ENCODE measurements around the gene PPP1R1B. TPM values are rescaled to one million over a fixed set of nuclear protein-coding genes. Genes with fewer than 3 reads are reported as not detected.

PPP1R1B gene
- total and polyA plus RNA-seq, 12 donors, result 0.32 to 58.0 (median 13.0) TPM; not detected in 1

DNA sequence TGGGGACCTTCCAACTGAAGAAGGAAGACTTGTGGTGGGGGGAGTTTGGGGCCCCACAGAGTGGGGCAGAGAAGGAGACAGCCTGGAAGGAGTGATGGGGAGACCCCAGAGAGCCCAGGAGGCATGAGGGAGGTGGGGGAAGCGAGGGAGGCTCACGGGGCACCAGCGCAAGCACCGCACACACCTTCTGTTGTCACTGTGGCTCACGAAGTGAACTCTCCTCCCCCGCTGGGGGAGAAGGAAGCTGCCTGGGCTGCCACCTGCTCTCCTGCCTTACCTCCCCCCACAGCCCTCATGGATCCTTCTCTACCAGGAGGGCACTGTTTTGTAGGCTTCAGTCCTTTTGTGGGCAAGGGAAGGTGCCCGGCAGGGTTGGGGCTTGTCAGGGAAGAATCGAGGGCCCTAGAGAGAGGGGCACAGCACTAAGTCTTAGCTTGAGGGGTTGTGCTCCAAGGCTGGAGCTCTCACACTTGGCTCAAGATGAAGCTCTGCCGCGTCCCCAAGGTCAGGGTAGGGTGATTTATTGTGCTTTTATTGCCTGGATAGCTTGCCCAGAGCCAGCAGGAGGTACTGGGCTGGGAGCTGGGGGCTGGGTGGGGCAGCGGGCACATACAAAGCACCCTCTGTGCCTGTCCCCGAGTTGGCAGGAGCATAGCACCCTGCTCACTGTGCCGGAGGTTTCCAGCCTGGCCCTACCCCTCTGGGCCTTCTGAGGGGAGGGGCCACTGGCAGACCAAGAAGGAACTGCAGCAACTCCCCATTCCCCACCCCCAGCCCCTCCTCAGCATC, 5.6 kb downstream of the PPP1R1B start:
- TF ChIP-seq CTCF (IDR thresholded peaks at IDR 0.05), result no peak
- TF ChIP-seq POLR2A (IDR thresholded peaks at IDR 0.05), result no peak
- peak in 2 of 7 donors; percentile 37 to 44 for DNase-seq
- Histone ChIP-seq H3K4me1 (replicated peaks in 1 of 2) (peaks cover 17 to 40% of the 10 kb centered on the region in 2 donors), H3K27ac (peak overlapping the region in 1 of 5 donors; percentile 8), H3K9me3 (replicated peaks in 1 of 3) (no peaks in the 10 kb centered on the region), H3K36me3 (replicated peaks in 1 of 2) (no peaks in the 10 kb centered on the region), H3K4me3 (no peak overlapping the region), H3K27me3 (peaks cover under 1% of the 10 kb centered on the region)
- 32 to 55% (median 44%) methylated on average over 6 to 13 of the region's 13 CpGs for WGBS, 4 donors
- intact Hi-C loops (cut with DNase I), result no loop called here

- no peaks in the 10 kb centered on the region for H3K36me3 ChIP-seq (replicated peaks in 1 of 2)
- H3K9me3 ChIP-seq (replicated peaks in 1 of 3), result no peaks in the 10 kb centered on the region
- no peak for TF ChIP-seq CTCF (IDR thresholded peaks at IDR 0.05)
- TF ChIP-seq POLR2A (IDR thresholded peaks at IDR 0.05), result no peak
- intact Hi-C loops (cut with DNase I), result no loop called here
- 74 to 83% (median 81%) methylated on average over 7 to 8 of the region's 8 CpGs for WGBS, 4 donors
- DNase-seq, result no peak
- H3K4me3 ChIP-seq, result no peak overlapping the region
- no peaks in the 10 kb centered on the region for H3K27me3 ChIP-seq
- no peak overlapping the region for H3K27ac ChIP-seq
- H3K4me1 ChIP-seq (replicated peaks in 1 of 2), result peaks cover 26 to 49% of the 10 kb centered on the region in 2 donors
Observed at GRCh38 chr17:39633570-39634183, 6.9 kb downstream of the PPP1R1B start.

DNA sequence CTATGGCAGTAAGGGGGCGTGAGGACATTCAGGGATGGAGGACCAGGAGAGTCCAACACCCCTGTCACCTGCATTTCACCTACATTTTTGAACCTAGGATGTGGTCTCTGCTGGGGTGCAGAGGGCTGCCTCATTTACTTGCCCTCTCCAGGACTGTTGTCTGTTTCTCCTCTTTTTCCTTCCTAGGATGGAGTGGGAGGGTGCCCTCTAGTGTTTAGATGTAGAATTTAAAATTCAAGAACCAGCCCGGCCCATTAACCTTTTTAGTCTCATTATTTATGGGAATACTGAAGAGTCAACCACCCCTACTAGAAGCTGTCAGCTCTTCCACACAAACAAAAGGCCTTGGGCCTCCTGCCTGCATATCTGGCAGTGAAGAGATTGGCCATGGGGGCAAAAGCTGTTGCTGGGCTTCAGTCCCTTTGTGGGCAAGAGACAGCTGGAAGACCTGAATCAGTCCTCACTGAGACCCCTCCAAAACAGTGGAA, 7.7 kb downstream of the PPP1R1B start:
- intact Hi-C loops (cut with DNase I), result no loop called here
- TF ChIP-seq CTCF (IDR thresholded peaks at IDR 0.05) (peak; percentile 69 to 80 (median 78)), POLR2A (IDR thresholded peaks at IDR 0.05) (peak in 1 of 2 donors; percentile 26)
- WGBS, 4 donors, result 38 to 42% (median 39%) methylated on average over 2 of the region's 2 CpGs

GRCh38 chr17:39635614-39636176, 8.9 kb downstream of the PPP1R1B start:
- H3K36me3 ChIP-seq (replicated peaks in 1 of 2), result no peaks in the 10 kb centered on the region
- no peak overlapping the region for H3K4me3 ChIP-seq
- 84 to 94% (median 89%) methylated on average over 5 to 8 of the region's 8 CpGs for WGBS, 4 donors
- TF ChIP-seq POLR2A (IDR thresholded peaks at IDR 0.05) (no peak), CTCF (IDR thresholded peaks at IDR 0.05) (no peak)
- H3K9me3 ChIP-seq (replicated peaks in 1 of 3), result no peaks in the 10 kb centered on the region
- DNase-seq, result no peak
- H3K27ac ChIP-seq, result peak overlapping the region in 1 of 5 donors; percentile 90
- H3K4me1 ChIP-seq (replicated peaks in 1 of 2), result peaks cover 44 to 69% of the 10 kb centered on the region in 2 donors
- H3K27me3 ChIP-seq, result no peaks in the 10 kb centered on the region
- intact Hi-C loops (cut with DNase I), result no loop called here

More for the DNA sequence above, 7.7 kb downstream of the PPP1R1B start:
- H3K9me3 ChIP-seq (replicated peaks in 1 of 3), result no peaks in the 10 kb centered on the region
- no peaks in the 10 kb centered on the region for H3K36me3 ChIP-seq (replicated peaks in 1 of 2)
- peaks cover 32 to 56% of the 10 kb centered on the region in 2 donors for H3K4me1 ChIP-seq (replicated peaks in 1 of 2)
- peak in 6 of 7 donors; percentile 50 to 81 (median 68) for DNase-seq
- peak overlapping the region in 4 of 5 donors; percentile 5 to 72 (median 57) for H3K27ac ChIP-seq
- no peak overlapping the region for H3K4me3 ChIP-seq
- H3K27me3 ChIP-seq, result no peaks in the 10 kb centered on the region

Data from adrenal gland (tissue), 12 donors.